HUES6 (cell line): Measurements from ENCODE around the gene ULK4.

Source experiments
- H3K27ac ChIP-seq: 2 replicates; pipeline ENCODE4 v1.7.0; 2013; ENCODE audit warnings: low read depth, mild to moderate bottlenecking, low read length, inconsistent platforms
- H3K27me3 ChIP-seq: 2 replicates; pipeline ENCODE4 v1.6.1; 2013; ENCODE audit warnings: low read length; ENCODE audit not compliant: control insufficient read depth, insufficient read depth
- H3K36me3 ChIP-seq: 2 replicates; pipeline ENCODE4 v1.6.1; 2013; ENCODE audit warnings: low read length; ENCODE audit not compliant: control insufficient read depth, insufficient read depth
- H3K4me1 ChIP-seq: 2 replicates; pipeline ENCODE4 v1.6.1; 2013; ENCODE audit warnings: low read length; ENCODE audit not compliant: control insufficient read depth, insufficient read depth
- H3K4me3 ChIP-seq: 2 replicates; pipeline ENCODE4 v1.5.1; 2013; ENCODE audit warnings: low read depth, low read length
- H3K9ac ChIP-seq: one replicate; pipeline ENCODE4 v1.6.1; 2013; ENCODE audit warnings: mild to moderate bottlenecking, low read length
- H3K9me3 ChIP-seq: 2 replicates; pipeline ENCODE4 v1.6.1; 2013; ENCODE audit warnings: low read depth, low read length; ENCODE audit not compliant: control insufficient read depth, insufficient read depth

ULK4 gene

DNA sequence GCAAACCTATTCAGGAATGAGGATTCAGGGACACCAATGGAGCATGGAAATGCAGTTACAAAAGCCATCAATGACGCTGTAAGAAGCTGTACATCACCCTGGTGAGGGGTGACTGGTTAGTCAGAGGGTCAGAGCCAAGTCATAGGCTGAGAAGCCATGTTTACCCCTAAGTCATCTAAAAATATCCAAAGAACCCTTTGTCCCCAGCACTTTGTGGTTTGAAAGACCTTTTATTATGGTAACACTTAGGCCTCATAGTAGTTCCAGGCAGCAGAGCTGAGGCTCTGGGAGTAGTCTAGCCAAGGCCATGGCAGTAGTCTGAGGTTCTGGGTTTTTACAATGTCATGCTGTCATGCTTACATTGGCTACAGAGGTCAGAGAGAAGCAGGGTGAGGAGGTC, 631.4 kb downstream of the ULK4 start:
- Histone ChIP-seq H3K4me3 (no peak overlapping the region), H3K4me1 (peaks cover 23% of the 10 kb centered on the region), H3K27me3 (no peaks in the 10 kb centered on the region), H3K9ac (no peak overlapping the region), H3K36me3 (no peaks in the 10 kb centered on the region), H3K27ac (no peak overlapping the region), H3K9me3 (no peaks in the 10 kb centered on the region)

DNA sequence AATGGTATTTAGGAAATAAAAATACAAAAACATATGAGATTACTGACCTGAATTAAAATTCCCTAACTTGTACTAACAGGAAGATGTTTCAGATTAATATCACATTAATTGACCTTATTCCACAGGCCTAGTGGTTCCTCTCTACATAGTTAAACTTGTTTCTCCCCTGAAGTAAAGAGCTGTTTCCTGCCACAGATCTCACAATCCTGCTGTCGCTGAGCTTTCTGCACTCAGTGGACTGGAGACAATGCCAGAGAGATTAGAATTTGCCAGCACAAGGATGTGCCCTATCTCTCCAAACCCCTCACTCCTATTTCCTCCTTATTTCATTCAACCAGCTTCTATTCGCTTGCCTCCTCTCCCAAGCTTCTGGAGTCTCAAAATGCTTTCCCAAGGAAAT, 632.0 kb downstream of the ULK4 start:
- no peaks in the 10 kb centered on the region for H3K27me3 ChIP-seq
- H3K4me3 ChIP-seq = no peak overlapping the region
- H3K27ac ChIP-seq = no peak overlapping the region
- H3K4me1 ChIP-seq = peaks cover 20% of the 10 kb centered on the region
- H3K36me3 ChIP-seq = no peaks in the 10 kb centered on the region
- H3K9ac ChIP-seq = no peak overlapping the region
- no peaks in the 10 kb centered on the region for H3K9me3 ChIP-seq

DNA sequence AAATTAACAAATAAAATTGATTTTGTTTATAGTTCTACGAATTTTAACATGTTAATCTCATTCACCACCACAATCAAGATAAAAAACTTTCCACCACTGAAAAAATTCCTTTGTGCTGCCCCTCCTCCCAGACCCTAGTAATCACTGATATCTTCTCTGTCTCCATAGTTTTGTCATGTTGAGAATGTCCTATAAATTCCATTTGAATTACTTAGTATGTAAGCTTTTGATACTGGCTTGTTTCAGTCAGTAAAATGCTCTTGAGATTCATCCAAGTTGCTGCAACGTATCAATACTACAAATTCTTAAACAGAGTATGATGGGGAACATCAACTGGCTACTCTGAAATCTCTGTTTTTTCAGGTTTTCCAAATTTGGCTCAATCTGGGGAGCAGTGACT, 633.0 kb downstream of the ULK4 start:
- H3K4me1 ChIP-seq = peaks cover 20% of the 10 kb centered on the region
- H3K4me3 ChIP-seq = no peak overlapping the region
- H3K9me3 ChIP-seq = no peaks in the 10 kb centered on the region
- no peak overlapping the region for H3K27ac ChIP-seq
- no peak overlapping the region for H3K9ac ChIP-seq
- H3K27me3 ChIP-seq = no peaks in the 10 kb centered on the region
- no peaks in the 10 kb centered on the region for H3K36me3 ChIP-seq

DNA sequence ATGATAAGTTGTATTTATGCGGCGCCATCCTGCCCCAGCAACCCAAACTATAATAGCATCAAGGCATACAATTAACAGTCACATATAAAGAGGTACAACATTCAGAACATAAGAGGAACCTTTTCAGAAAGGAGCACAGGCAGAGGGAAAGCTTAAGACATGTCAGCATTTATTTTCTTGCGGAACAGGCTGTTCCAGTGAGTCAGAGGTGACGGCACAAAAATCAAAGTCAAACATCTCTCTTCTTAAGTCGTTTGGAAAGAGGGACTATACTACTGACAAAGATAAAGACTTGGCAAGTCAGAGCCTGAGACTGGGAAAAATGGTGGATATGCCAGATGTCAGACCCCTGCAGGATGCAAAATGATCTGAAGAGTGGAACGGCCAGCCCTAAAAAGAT, 634.2 kb downstream of the ULK4 start:
- Histone ChIP-seq H3K9me3 (no peaks in the 10 kb centered on the region), H3K27me3 (no peaks in the 10 kb centered on the region), H3K4me3 (no peak overlapping the region), H3K36me3 (no peaks in the 10 kb centered on the region), H3K27ac (no peak overlapping the region), H3K4me1 (peaks cover 23% of the 10 kb centered on the region), H3K9ac (no peak overlapping the region)

DNA sequence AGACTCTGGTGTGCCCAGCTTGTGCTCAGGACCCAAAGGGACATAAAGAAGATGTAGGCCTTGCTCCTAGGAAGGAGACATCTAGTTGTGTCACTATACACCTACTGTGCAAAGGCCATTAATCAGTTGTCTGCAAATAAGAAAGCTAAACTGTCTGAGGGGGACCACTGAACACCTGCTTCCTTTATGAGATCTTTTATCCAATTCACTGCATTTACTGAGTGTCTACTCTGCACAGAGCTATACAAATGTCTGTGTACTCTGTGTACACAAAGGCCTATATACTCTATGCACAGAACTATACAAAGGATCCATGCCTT, 637.8 kb downstream of the ULK4 start:
- peaks cover 24% of the 10 kb centered on the region for H3K4me1 ChIP-seq
- H3K9ac ChIP-seq = no peak overlapping the region

DNA sequence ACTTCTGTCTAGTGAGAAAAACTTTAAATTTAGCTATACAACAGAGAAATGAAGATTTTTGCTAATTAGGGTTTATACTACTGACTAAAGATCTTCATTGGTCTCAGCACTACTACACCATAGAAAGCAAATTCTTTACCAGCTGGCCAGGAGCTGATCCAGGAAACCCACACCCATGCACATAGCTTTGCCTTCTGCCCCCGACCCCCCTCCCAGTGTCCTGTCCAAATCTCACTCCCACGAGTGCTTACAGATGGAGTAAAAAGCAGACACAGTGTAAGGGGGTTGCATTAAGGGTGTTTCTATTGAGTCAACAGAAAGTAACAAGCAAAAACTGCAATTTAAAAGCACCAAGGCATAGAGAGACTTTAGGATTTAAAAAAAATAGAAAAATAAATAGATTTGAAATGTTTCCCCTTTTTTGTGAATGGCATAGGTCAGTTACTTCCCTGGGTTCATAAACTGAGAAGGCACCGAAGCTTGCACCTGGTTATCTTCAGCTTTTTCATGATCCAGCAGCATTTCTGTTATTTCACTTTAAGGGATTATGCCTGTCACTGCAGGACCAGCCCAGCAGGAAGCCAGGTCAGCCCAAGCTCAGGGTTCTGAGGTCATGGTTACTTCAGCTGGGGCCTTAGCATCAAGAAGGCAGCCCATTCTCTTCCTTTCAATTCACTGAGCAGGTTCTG, 638.3 kb downstream of the ULK4 start:
- Histone ChIP-seq H3K4me1 (peaks cover 24% of the 10 kb centered on the region), H3K4me3 (no peak overlapping the region), H3K9ac (no peak overlapping the region)

More for the DNA sequence above, 637.8 kb downstream of the ULK4 start:
- Histone ChIP-seq H3K27me3 (no peaks in the 10 kb centered on the region), H3K9me3 (no peaks in the 10 kb centered on the region), H3K27ac (no peak overlapping the region), H3K4me3 (no peak overlapping the region), H3K36me3 (no peaks in the 10 kb centered on the region)

DNA sequence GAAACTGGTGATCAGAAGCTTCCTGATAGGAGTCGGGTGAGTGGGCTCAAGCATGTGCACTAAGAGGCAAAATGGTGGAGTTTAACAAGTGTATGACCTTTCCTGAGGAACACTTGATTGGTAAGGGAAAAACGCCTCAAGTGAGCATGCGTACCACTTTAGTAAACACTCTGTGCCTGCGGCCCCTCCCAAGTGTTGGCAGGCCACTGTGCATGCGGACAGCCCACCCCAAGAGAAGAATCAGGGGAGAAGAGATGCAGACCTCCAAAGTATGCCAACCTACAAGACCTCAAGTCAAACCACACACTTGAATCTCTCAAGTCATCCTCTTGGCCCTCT, 640.3 kb downstream of the ULK4 start:
- Histone ChIP-seq H3K27me3 (no peaks in the 10 kb centered on the region), H3K4me3 (no peak overlapping the region), H3K4me1 (peaks cover 23% of the 10 kb centered on the region), H3K9me3 (no peaks in the 10 kb centered on the region), H3K9ac (no peak overlapping the region), H3K36me3 (no peaks in the 10 kb centered on the region), H3K27ac (no peak overlapping the region)

More for the DNA sequence above, 638.3 kb downstream of the ULK4 start:
- no peaks in the 10 kb centered on the region for H3K9me3 ChIP-seq
- H3K27me3 ChIP-seq = no peaks in the 10 kb centered on the region
- H3K36me3 ChIP-seq = no peaks in the 10 kb centered on the region
- H3K27ac ChIP-seq = no peak overlapping the region

DNA sequence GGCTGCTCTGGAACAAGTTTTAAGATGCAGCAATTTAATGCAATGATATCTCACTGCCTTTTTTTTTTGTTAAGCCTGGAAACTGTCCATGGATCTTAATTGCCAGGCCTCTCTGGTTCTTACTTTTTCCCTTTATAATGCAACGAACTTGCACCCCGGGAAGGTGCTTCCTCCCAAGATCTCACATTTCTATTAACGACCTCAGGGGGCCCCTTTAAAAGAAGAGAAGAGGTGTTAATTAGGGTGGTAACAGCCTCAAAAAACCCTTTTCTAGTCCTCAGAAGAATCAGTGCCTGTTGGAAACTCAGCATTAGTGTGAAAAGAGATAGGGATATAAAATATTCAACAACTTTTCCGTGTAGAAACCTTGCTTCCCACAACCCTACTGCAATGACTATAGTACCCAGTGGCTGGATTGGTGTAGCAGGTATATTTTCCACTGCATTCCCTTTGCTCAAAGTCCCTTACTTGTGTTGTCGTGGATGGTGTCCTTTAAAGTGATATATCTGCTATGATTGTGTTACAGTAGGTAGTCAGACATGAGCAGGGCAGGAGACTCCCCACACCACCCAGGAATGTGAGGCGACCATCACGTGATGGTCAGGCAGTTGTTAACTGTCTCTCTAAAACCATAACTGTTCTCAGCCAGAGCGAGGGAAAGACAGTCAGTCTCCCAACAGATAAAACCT, 640.8 kb downstream of the ULK4 start:
- H3K27ac ChIP-seq = no peak overlapping the region
- peaks cover 23% of the 10 kb centered on the region for H3K4me1 ChIP-seq
- no peaks in the 10 kb centered on the region for H3K9me3 ChIP-seq
- no peak overlapping the region for H3K9ac ChIP-seq
- H3K27me3 ChIP-seq = no peaks in the 10 kb centered on the region
- no peak overlapping the region for H3K4me3 ChIP-seq
- H3K36me3 ChIP-seq = no peaks in the 10 kb centered on the region

DNA sequence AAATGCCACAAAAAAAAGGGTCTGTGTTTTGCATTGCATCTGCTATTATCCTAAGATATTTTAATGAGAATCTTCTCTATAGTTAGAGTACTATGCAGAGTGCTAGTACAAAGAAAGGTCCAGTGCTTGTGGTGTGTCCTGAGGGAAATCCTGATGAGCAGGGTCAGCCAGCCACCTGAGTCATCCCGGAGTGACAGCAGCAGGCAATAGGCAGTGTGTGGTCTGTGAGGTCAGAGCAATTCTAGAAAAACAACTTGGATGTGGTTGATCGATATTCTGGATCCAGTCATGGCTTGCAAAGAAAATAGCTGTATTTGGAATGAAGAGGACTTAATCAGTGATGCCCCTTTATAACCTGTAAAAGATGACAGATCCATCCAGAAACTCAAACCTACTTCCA, 643.4 kb downstream of the ULK4 start:
- Histone ChIP-seq H3K4me3 (no peak overlapping the region), H3K9ac (no peak overlapping the region), H3K9me3 (no peaks in the 10 kb centered on the region), H3K27me3 (no peaks in the 10 kb centered on the region), H3K4me1 (peaks cover 17% of the 10 kb centered on the region), H3K27ac (no peak overlapping the region), H3K36me3 (no peaks in the 10 kb centered on the region)

DNA sequence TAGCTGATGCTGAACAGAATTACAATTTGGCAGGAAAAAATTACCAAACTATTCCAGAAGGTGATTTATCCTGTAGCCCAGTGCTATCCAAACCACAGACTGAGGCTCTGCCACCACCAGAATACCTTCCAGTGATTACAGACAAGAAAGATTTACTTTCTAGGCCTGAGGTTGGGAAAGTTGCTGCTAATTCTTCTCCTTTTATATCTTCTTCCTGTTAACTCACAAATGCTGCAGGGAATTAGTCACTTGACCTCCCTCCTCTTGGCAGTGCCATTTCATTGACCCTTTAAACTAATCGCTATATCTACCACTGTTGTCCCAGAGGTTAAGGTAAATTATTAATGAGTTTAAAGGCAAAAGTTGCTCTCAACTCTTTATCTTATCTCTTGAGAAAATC, 644.2 kb downstream of the ULK4 start:
- H3K9me3 ChIP-seq = no peaks in the 10 kb centered on the region
- peaks cover 17% of the 10 kb centered on the region for H3K4me1 ChIP-seq
- no peak overlapping the region for H3K27ac ChIP-seq
- no peak overlapping the region for H3K4me3 ChIP-seq
- no peaks in the 10 kb centered on the region for H3K27me3 ChIP-seq
- H3K9ac ChIP-seq = no peak overlapping the region
- no peaks in the 10 kb centered on the region for H3K36me3 ChIP-seq

DNA sequence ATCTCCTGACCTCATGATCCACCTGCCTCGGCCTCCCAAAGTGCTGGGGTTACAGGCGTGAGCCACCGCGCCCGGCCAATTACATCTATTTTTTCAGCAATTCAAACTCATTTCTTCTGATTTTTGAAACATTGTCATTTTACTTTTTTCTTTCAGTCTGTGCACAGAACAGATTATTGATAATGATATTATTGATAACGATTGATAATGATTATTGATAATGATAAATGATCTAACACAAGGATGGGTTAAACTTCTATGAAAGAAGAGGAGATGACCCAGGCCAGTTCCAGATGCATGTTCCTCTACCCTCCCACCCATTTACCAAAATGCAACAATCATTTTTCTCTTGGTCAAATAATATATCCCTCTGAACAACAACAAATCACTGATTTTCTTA, 644.6 kb downstream of the ULK4 start:
- Histone ChIP-seq H3K36me3 (no peaks in the 10 kb centered on the region), H3K4me3 (no peak overlapping the region), H3K27ac (no peak overlapping the region), H3K27me3 (no peaks in the 10 kb centered on the region), H3K9me3 (no peaks in the 10 kb centered on the region), H3K4me1 (peaks cover 17% of the 10 kb centered on the region), H3K9ac (no peak overlapping the region)
